ENCODE results near the gene IGFLR1. TPM values are rescaled to one million over a fixed set of nuclear protein-coding genes. Genes with fewer than 3 reads are reported as not detected.
"Not testable (repeated sequence)": the region's sequence is repeated elsewhere in the genome, so short reads cannot be mapped to it uniquely, and the experiment has no call there.

IGFLR1 gene
- total RNA-seq, 1 donor from 2014 or later: not detected

DNA sequence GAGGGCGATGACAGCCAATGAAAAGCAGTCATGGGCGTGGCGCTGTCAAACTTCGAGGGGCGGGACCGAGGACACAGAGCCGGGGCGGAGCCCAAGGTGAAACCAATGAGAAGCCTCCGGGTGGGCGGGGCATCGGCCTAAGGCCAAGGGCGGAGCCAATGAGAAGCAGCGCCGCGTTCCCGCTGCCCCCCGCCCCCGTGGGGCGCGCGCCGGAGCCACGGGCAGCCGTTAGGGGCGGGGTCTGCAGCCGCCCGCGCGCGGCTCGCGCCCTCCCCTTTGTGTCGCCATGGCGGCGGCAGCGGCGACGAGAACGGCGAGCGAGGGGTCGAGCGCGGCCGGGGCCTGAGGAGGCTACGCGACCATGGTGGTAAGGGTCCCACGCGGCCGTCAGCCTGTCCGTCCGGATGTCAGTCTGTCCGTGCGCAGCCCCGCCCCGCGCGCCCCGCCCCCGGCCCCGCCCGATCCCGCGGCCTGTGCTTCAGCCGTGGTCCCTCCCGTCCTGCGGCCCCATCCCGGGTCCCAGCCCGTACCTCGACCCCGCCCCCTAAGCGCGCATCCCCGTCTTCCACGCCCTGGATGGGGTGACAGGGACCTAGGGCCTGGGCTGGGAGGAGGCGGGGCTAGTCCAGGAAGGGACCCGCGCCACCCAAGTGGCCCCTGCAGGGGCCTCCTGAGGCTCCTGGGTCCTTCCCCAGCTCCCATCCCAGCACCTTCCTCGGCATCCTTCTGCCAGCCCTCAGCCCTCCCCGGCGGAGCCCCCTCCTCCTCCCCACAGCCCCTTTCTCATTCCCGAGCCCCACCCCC lies 33.2 kb upstream of the IGFLR1 start, which contains the start of gene ARHGAP33:
TSS of gene ARHGAP33 (plus strand) at position 267 of the 804 bp plus-strand sequence. CDS start at position 362, 95 bp downstream.
- H3K4me1 ChIP-seq: peaks cover 5 to 14% of the 10 kb centered on the region in 2 donors
- peak within 1 kb of the TSS; percentile 84 to 88 for H3K4me3 ChIP-seq
- peak; percentile 96 to 99 for DNase-seq (ENCODE audit: low spot score in 2 of 2)
- H3K9me3 ChIP-seq: no peaks in the 10 kb centered on the region
- intact Hi-C loops (cut with DNase I): loop anchor here (1.0 to 10.0 kb wide), 8 partner anchors 17 to 279 kb away; partner anchors contain the start of genes PROSER3, PSENEN, THAP8 and TMEM147
- no peaks in the 10 kb centered on the region for H3K27me3 ChIP-seq
- H3K36me3 ChIP-seq: peaks cover 5 to 9% of the 10 kb centered on the region in 2 donors
- TF ChIP-seq, protein P1, sequence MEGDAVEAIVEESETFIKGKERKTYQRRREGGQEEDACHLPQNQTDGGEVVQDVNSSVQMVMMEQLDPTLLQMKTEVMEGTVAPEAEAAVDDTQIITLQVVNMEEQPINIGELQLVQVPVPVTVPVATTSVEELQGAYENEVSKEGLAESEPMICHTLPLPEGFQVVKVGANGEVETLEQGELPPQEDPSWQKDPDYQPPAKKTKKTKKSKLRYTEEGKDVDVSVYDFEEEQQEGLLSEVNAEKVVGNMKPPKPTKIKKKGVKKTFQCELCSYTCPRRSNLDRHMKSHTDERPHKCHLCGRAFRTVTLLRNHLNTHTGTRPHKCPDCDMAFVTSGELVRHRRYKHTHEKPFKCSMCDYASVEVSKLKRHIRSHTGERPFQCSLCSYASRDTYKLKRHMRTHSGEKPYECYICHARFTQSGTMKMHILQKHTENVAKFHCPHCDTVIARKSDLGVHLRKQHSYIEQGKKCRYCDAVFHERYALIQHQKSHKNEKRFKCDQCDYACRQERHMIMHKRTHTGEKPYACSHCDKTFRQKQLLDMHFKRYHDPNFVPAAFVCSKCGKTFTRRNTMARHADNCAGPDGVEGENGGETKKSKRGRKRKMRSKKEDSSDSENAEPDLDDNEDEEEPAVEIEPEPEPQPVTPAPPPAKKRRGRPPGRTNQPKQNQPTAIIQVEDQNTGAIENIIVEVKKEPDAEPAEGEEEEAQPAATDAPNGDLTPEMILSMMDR (IDR thresholded peaks at IDR 0.05): no peak
- peak within 1 kb of the TSS; percentile 59 to 61 for H3K27ac ChIP-seq

DNA sequence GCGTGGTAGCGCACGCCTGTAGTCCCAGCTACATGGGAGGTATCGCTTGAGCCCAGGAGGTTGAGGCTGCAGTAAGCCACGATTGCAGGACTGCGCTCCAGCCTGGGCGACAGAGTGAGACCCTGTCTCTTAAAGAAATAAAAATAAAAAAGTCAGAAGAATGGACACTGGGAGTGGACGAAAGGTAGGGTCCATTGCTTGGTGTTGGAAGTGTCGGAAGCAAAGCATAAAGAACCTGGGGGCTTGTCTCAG lies 32.7 kb upstream of the IGFLR1 start:
- H3K4me3 ChIP-seq: peak overlapping the region; percentile 84 to 88
- intact Hi-C loops (cut with DNase I): loop anchor here (1.0 to 10.0 kb wide), 8 partner anchors 17 to 279 kb away; partner anchors contain the start of genes PROSER3, PSENEN, THAP8 and TMEM147
- TF ChIP-seq, protein P1 (IDR thresholded peaks at IDR 0.05): no peak
- no peaks in the 10 kb centered on the region for H3K27me3 ChIP-seq
- peaks cover 5 to 14% of the 10 kb centered on the region in 2 donors for H3K4me1 ChIP-seq
- H3K27ac ChIP-seq: no peak overlapping the region
- no peak for DNase-seq (ENCODE audit: low spot score in 2 of 2)
- no peaks in the 10 kb centered on the region for H3K9me3 ChIP-seq
- peaks cover under 1 to 4% of the 10 kb centered on the region in 2 donors for H3K36me3 ChIP-seq

DNA sequence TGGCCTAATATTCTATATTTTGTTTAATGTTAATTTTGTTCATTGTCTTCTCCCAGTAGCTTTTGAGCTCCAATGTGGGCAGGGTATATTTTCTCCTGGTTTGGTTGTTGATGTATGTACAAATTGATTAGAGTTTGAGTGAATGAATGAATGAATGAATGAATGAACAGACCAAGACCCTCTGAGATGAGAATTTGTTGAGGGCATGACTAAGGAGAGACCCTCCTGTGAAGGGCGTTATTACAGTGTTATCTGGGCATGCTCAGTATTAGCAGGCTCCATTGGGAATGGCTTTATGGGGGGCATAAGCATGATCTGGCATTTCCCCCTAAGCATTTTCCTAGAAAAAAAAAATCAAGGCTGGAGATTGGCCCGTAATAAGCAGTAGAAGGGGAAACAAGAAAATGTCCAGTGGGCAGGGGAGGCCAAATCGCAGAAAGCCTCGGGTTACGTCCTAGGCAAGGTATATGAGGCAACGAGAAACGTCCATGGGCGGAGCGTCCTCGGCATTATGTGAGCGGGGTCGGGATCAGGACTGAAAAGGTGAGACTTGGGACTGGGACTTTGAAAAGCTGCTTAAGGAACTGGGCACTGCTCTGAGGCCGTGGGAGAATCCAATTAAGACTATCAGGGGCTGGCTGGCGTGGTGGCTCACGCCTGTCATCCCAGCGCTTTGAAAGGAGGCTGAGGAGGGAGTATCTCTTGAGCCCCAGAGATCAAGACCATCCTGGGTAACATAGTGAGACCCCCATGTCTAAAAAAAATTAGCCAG lies 32.2 kb upstream of the IGFLR1 start:
- Histone ChIP-seq H3K36me3 (no peaks in the 10 kb centered on the region), H3K9me3 (no peaks in the 10 kb centered on the region), H3K4me3 (peak overlapping the region; percentile 84 to 88), H3K27me3 (no peaks in the 10 kb centered on the region), H3K4me1 (peaks cover 5 to 14% of the 10 kb centered on the region in 2 donors), H3K27ac (no peak overlapping the region)
- TF ChIP-seq, protein P1 (IDR thresholded peaks at IDR 0.05): no peak
- intact Hi-C loops (cut with DNase I): loop anchor here (1.0 to 10.0 kb wide), 8 partner anchors 16 to 280 kb away; partner anchors contain the start of genes PROSER3, PSENEN, THAP8 and TMEM147
- no peak for DNase-seq (ENCODE audit: low spot score in 2 of 2)

DNA sequence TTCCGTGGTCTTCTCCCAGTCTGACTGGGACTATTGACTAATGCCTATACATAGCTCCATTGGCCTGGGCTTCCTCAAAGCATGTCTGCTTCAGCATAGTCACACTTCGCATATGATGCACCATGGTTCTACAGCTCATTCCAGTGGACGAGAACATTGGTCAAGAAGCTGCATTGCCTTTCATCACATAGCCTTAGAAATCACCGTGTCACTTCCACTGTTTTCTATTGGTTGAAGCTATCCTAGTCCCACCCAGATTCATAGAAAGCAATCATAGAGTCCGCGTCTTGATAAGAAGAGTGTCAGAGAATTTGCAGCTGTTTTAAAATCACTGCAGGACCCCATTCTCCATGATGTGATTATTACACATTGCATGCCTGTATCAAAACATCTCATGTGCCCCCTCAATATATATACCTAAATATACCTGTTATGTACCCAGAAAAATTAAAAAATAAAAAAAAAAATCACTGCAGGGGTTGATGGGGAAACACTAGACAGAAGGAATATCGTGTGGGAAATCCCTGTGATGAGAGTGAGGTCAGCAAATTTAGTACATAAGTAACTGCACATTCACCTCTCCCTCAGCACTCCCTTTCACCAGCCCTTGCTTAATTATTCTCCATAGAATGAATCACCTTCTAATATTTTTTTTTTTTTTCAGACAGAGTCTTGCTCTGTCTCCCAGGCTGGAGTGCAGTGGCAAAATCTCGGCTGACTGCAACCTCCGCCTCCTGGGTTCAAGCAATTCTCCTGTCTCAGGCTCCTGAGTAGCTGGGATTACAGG lies 31.0 kb upstream of the IGFLR1 start:
- intact Hi-C loops (cut with DNase I): loop anchor here (10.0 kb wide), 1 partner anchor 122 kb away; no protein-coding TSS in a partner anchor
- Histone ChIP-seq H3K9me3 (no peaks in the 10 kb centered on the region), H3K4me3 (no peak overlapping the region), H3K4me1 (peaks cover 5 to 14% of the 10 kb centered on the region in 2 donors), H3K27ac (no peak overlapping the region), H3K27me3 (no peaks in the 10 kb centered on the region), H3K36me3 (no peaks in the 10 kb centered on the region)
- TF ChIP-seq, protein P1 (IDR thresholded peaks at IDR 0.05): no peak
- DNase-seq (ENCODE audit: low spot score in 2 of 2): no peak

DNA sequence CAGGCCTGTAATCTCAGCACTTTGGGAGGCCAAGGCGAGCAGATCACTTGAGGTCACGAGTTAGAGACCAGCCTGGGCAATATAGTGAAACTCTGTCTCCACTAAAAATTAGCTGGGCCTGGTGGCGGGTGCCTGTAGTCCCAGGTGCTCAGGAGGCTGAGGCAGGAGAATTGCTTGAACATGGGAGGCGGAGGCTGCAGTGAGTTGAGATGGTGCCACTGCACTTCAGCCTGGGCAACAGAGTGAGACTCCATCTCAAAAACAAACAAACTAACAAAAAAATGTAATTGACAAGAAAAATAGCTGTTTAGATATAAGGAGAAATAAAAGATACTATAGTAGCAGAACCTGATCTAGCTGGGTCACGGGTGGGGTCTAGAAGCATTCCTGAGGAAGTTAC lies 30.1 kb upstream of the IGFLR1 start:
- H3K27ac ChIP-seq; H3K4me3 ChIP-seq; DNase-seq (ENCODE audit: low spot score in 2 of 2); H3K9me3 ChIP-seq; H3K36me3 ChIP-seq; H3K27me3 ChIP-seq: not testable (repeated sequence)
- peaks cover 5 to 14% of the 10 kb centered on the region in 2 donors for H3K4me1 ChIP-seq
- intact Hi-C loops (cut with DNase I): loop anchor here (10.0 kb wide), 1 partner anchor 122 kb away; no protein-coding TSS in a partner anchor
